ENCODE measurements around the gene ROR2. TPM values are rescaled to one million over a fixed set of nuclear protein-coding genes. Genes with fewer than 3 reads are reported as not detected.
A peak's percentile ranks its signal among the peaks of the same experiment; 100 is the strongest.

Gene ROR2
- total and polyA plus RNA-seq, 7 donors = 0.46 to 81.7 (median 51.4) TPM

GRCh38 chr9:91873637-91874051, 76.4 kb downstream of the ROR2 start:
- intact Hi-C loops (cut with DNase I) = loop anchor here (2.0 to 5.0 kb wide), 4 partner anchors 23 to 91 kb away; no protein-coding TSS in a partner anchor
- peak overlapping the region; percentile 82 to 90 (median 86) for H3K27ac ChIP-seq
- H3K36me3 ChIP-seq = peaks cover 0 to 6% (median 0%) of the 10 kb centered on the region in 4 donors

GRCh38 chr9:91868732-91869391, 81.2 kb downstream of the ROR2 start:
- H3K4me1 ChIP-seq = peaks cover 0 to 71% (median 52%) of the 10 kb centered on the region in 4 donors
- DNase-seq = no peak
- intact Hi-C loops (cut with DNase I) = no loop called here
- H3K36me3 ChIP-seq = no peaks in the 10 kb centered on the region
- no peaks in the 10 kb centered on the region for H3K9me3 ChIP-seq
- TF ChIP-seq POLR2A (IDR thresholded peaks at IDR 0.05) (no peak), POLR2AphosphoS5 (IDR thresholded peaks at IDR 0.05) (no peak), CTCF (IDR thresholded peaks at IDR 0.05) (no peak), EP300 (IDR thresholded peaks at IDR 0.05) (no peak)
- H3K27ac ChIP-seq = peak overlapping the region in 3 of 4 donors; percentile 67 to 90 (median 86)
- H3K4me3 ChIP-seq = no peak overlapping the region
- no peaks in the 10 kb centered on the region for H3K27me3 ChIP-seq
- 43 to 68% methylated on average over 5 of the region's 5 CpGs for WGBS, 2 donors

More at GRCh38 chr9:91873637-91874051, 76.4 kb downstream of the ROR2 start:
- TF ChIP-seq POLR2A (IDR thresholded peaks at IDR 0.05) = no peak
- TF ChIP-seq EP300 (IDR thresholded peaks at IDR 0.05) = peak; percentile 98 to 99 (median 99)
- TF ChIP-seq POLR2AphosphoS5 (IDR thresholded peaks at IDR 0.05) = peak; percentile 94 to 97 (median 96)
- no peak for TF ChIP-seq CTCF (IDR thresholded peaks at IDR 0.05)
- DNase-seq = peak; percentile 91
- H3K9me3 ChIP-seq = no peaks in the 10 kb centered on the region
- H3K4me3 ChIP-seq = no peak overlapping the region
- H3K27me3 ChIP-seq = no peaks in the 10 kb centered on the region
- peaks cover 0 to 84% (median 72%) of the 10 kb centered on the region in 4 donors for H3K4me1 ChIP-seq
- WGBS, 2 donors = 91 to 93% methylated on average over 6 of the region's 6 CpGs

GRCh38 chr9:91867740-91868139, 82.3 kb downstream of the ROR2 start:
- H3K9me3 ChIP-seq = no peaks in the 10 kb centered on the region
- H3K36me3 ChIP-seq = no peaks in the 10 kb centered on the region
- no peak for DNase-seq
- H3K27ac ChIP-seq = peak overlapping the region in 3 of 4 donors; percentile 67 to 90 (median 86)
- no peak for TF ChIP-seq CTCF (IDR thresholded peaks at IDR 0.05)
- no peak for TF ChIP-seq EP300 (IDR thresholded peaks at IDR 0.05)
- TF ChIP-seq POLR2A (IDR thresholded peaks at IDR 0.05) = no peak
- TF ChIP-seq POLR2AphosphoS5 (IDR thresholded peaks at IDR 0.05) = no peak
- WGBS, 2 donors = 80 to 81% methylated on average over 6 of the region's 6 CpGs
- H3K4me3 ChIP-seq = no peak overlapping the region
- intact Hi-C loops (cut with DNase I) = no loop called here
- H3K4me1 ChIP-seq = peaks cover 0 to 63% (median 45%) of the 10 kb centered on the region in 4 donors
- H3K27me3 ChIP-seq = no peaks in the 10 kb centered on the region

- Histone ChIP-seq H3K27me3 (no peaks in the 10 kb centered on the region), H3K36me3 (no peaks in the 10 kb centered on the region), H3K4me3 (no peak overlapping the region), H3K9me3 (no peaks in the 10 kb centered on the region), H3K4me1 (peaks cover 0 to 46% (median 27%) of the 10 kb centered on the region in 4 donors), H3K27ac (peak overlapping the region in 3 of 4 donors; percentile 64 to 90 (median 86))
- 53 to 69% methylated on average over 5 of the region's 5 CpGs for WGBS, 2 donors
- TF ChIP-seq POLR2AphosphoS5 (IDR thresholded peaks at IDR 0.05) (peak in 1 of 4 donors; percentile 42), POLR2A (IDR thresholded peaks at IDR 0.05) (no peak)
- peak; percentile 75 for DNase-seq
- intact Hi-C loops (cut with DNase I) = no loop called here
Observed at GRCh38 chr9:91865041-91865440, 85.0 kb downstream of the ROR2 start.

- no peak for DNase-seq
- no peaks in the 10 kb centered on the region for H3K27me3 ChIP-seq
- no peaks in the 10 kb centered on the region for H3K36me3 ChIP-seq
- peak overlapping the region; percentile 11 to 90 (median 75) for H3K27ac ChIP-seq
- no peaks in the 10 kb centered on the region for H3K9me3 ChIP-seq
- H3K4me3 ChIP-seq = no peak overlapping the region
- TF ChIP-seq CTCF (IDR thresholded peaks at IDR 0.05) (no peak), POLR2AphosphoS5 (IDR thresholded peaks at IDR 0.05) (no peak), EP300 (IDR thresholded peaks at IDR 0.05) (no peak), POLR2A (IDR thresholded peaks at IDR 0.05) (no peak)
- 73 to 78% methylated on average over 4 of the region's 4 CpGs for WGBS, 2 donors
- peaks cover 0 to 42% (median 25%) of the 10 kb centered on the region in 4 donors for H3K4me1 ChIP-seq
- intact Hi-C loops (cut with DNase I) = no loop called here
Observed at GRCh38 chr9:91864380-91864779, 85.6 kb downstream of the ROR2 start.
